ENCODE data around the gene ONECUT1. TPM values are rescaled to one million over a fixed set of nuclear protein-coding genes. Genes with fewer than 3 reads are reported as not detected.

The ONECUT1 gene
- total RNA-seq, 1 donor from 2014 or later, result not detected

DNA sequence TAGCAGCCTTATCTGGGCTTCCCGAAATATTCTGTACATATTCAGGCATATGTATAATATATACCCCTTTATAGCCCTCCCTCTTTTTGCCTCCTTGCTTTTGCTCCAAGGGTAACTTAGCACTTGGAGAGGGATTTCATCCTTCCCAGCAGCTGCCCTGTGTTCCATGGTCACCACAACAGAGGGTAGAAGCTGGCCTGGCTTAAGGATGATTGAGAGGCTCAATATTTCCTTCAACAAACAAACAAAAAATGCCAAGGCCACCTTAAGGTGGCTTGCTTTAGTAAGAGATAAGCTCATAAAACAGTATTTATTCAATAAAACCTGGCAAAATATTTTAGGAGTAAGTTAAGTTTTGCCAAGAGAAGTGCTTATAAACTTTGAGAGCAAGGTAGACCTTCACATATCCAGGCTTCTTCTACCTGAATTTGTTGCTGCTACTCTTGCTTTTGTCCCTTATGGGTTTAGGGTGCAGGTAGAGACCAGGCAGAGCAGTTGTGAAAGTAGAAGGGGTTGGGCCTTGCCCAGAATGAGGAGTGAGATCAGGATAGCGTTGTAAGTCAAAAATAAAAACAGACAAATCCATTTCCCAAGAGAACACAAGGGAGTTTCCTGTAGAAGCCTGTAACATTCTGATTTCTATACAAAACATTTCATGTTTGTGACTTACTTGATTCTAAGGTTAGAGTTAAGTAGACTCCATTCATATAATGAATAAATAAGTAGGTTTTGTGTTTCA, 58.2 kb downstream of the ONECUT1 start:
- Histone ChIP-seq H3K9me3 (replicated peaks) (no peaks in the 10 kb centered on the region), H3K4me1 (peaks cover 38% of the 10 kb centered on the region), H3K36me3 (no peaks in the 10 kb centered on the region), H3K27me3 (ENCODE audit: low read depth) (no peaks in the 10 kb centered on the region), H3K27ac (replicated peaks) (no peak overlapping the region), H3K4me3 (no peak overlapping the region)
- no peak for DNase-seq
- intact Hi-C loops (cut with micrococcal nuclease), result no loop called here
- TF ChIP-seq CTCF (IDR thresholded peaks at IDR 0.05; ENCODE audit: borderline replicate concordance), result no peak

DNA sequence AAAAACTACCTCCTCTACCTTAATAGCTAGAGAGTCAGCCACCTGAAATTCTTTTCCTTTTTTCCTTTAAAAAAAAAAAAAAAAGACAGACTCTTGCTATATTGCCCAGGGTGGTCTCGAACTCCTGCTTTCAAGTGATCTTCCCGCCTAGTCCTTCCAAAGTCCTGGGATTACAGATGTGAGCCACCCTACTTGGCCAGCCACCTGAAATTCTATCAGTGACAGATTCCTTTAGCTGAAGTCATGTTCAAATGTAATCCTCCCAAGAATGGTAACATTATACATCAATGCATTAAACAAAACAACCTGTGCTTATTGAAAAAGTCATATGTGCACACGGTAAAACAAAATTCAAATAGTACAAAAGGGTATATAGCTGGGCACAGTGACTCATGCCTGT, 59.1 kb downstream of the ONECUT1 start:
- no peak for TF ChIP-seq CTCF (IDR thresholded peaks at IDR 0.05; ENCODE audit: borderline replicate concordance)
- Histone ChIP-seq H3K4me3 (no peak overlapping the region), H3K27ac (replicated peaks) (no peak overlapping the region), H3K9me3 (replicated peaks) (no peaks in the 10 kb centered on the region), H3K36me3 (no peaks in the 10 kb centered on the region), H3K4me1 (peaks cover 38% of the 10 kb centered on the region), H3K27me3 (ENCODE audit: low read depth) (no peaks in the 10 kb centered on the region)
- intact Hi-C loops (cut with micrococcal nuclease), result no loop called here
- DNase-seq, result no peak

- Histone ChIP-seq H3K27ac (replicated peaks) (no peak overlapping the region), H3K4me1 (peaks cover 38% of the 10 kb centered on the region), H3K36me3 (no peaks in the 10 kb centered on the region), H3K9me3 (replicated peaks) (no peaks in the 10 kb centered on the region), H3K4me3 (no peak overlapping the region), H3K27me3 (ENCODE audit: low read depth) (no peaks in the 10 kb centered on the region)
- DNase-seq, result no peak
- no peak for TF ChIP-seq CTCF (IDR thresholded peaks at IDR 0.05; ENCODE audit: borderline replicate concordance)
- intact Hi-C loops (cut with micrococcal nuclease), result no loop called here
Observed at GRCh38 chr15:52730594-52730993, 59.5 kb downstream of the ONECUT1 start.

GRCh38 chr15:52730173-52730572, 60.0 kb downstream of the ONECUT1 start:
- no peak for TF ChIP-seq CTCF (IDR thresholded peaks at IDR 0.05; ENCODE audit: borderline replicate concordance)
- no peak for DNase-seq
- Histone ChIP-seq H3K27ac (replicated peaks) (no peak overlapping the region), H3K9me3 (replicated peaks) (no peaks in the 10 kb centered on the region), H3K4me1 (peaks cover 38% of the 10 kb centered on the region), H3K27me3 (ENCODE audit: low read depth) (no peaks in the 10 kb centered on the region), H3K36me3 (no peaks in the 10 kb centered on the region), H3K4me3 (no peak overlapping the region)
- intact Hi-C loops (cut with micrococcal nuclease), result no loop called here

- DNase-seq, result no peak
- H3K27ac ChIP-seq (replicated peaks), result no peak overlapping the region
- no peaks in the 10 kb centered on the region for H3K27me3 ChIP-seq (ENCODE audit: low read depth)
- H3K4me3 ChIP-seq, result no peak overlapping the region
- H3K9me3 ChIP-seq (replicated peaks), result no peaks in the 10 kb centered on the region
- H3K36me3 ChIP-seq, result no peaks in the 10 kb centered on the region
- TF ChIP-seq CTCF (IDR thresholded peaks at IDR 0.05; ENCODE audit: borderline replicate concordance), result no peak
- H3K4me1 ChIP-seq, result peaks cover 35% of the 10 kb centered on the region
- intact Hi-C loops (cut with micrococcal nuclease), result no loop called here
Observed at GRCh38 chr15:52728899-52729298, 61.2 kb downstream of the ONECUT1 start.

Data from left ventricle myocardium inferior (tissue), 1 donor.